Peyer's patch (tissue), 4 donors: ENCODE results near the gene OPCML. TPM values are rescaled to one million over a fixed set of nuclear protein-coding genes. Genes with fewer than 3 reads are reported as not detected.

ENCODE experiments used
- DNase-seq, 3 donors: peaks; one replicate each; pipeline ENCODE4 v3.0.0-alpha.2; 2017 to 2019
- H3K27ac ChIP-seq, 4 donors: fragments of 200-600 bp; sonication (generic); one replicate each; pipeline ENCODE4 v1.5.1; 2016 to 2019
- H3K27me3 ChIP-seq, 2 donors: fragments of 200-600 bp; sonication (generic); one replicate each; pipeline ENCODE4 v1.5.1; 2019
- H3K36me3 ChIP-seq, 3 donors: fragments of 200-600 bp; sonication (generic); one replicate each; pipeline ENCODE4 v1.5.1; 2016 to 2019
- H3K4me1 ChIP-seq, 4 donors: fragments of 200-600 bp; sonication (generic); one replicate each; pipeline ENCODE4 v1.5.1; 2016 to 2019
- H3K4me3 ChIP-seq, 4 donors: fragments of 200-600 bp; sonication (generic); 1 replicate in 3 of 4; 2 replicates in 1 of 4; pipeline ENCODE4 v1.5.1; 2016 to 2019; ENCODE audit warnings: mild to moderate bottlenecking in 1 of 4
- H3K9me3 ChIP-seq, 4 donors: fragments of 200-600 bp; sonication (generic); one replicate each; pipeline ENCODE4 v1.5.1; 2016 to 2019; ENCODE audit warnings: mild to moderate bottlenecking in 1 of 4
- CTCF ChIP-seq, 6 experiments: fragments of 450-650 bp in 4 of 6; fragments of 200-600 bp in 2 of 6; sonication (generic) in 1 of 6; IDR thresholded peaks; one replicate each; pipeline ENCODE4 v1.5.1; 2017 to 2019; ENCODE audit warnings: antibody characterized with exemption in 6 of 6, mild to moderate bottlenecking in 3 of 6, moderate library complexity in 1 of 6
- POLR2A ChIP-seq, 2 donors: fragments of 450-650 bp; IDR thresholded peaks; one replicate each; pipeline ENCODE4 v1.5.1; 2017; ENCODE audit warnings: antibody characterized with exemption in 2 of 2, mild to moderate bottlenecking in 2 of 2, moderate library complexity in 2 of 2
- total RNA-seq, 4 donors: library from RNA; depleted of rRNA; stranded (reverse); fragments of >200 nt; gene quantifications; one replicate each; pipeline ENCODE4 v1.1.0, GENCODE V29; 2016

The OPCML gene
- total RNA-seq, 4 donors from 2014 or later, result not detected

DNA sequence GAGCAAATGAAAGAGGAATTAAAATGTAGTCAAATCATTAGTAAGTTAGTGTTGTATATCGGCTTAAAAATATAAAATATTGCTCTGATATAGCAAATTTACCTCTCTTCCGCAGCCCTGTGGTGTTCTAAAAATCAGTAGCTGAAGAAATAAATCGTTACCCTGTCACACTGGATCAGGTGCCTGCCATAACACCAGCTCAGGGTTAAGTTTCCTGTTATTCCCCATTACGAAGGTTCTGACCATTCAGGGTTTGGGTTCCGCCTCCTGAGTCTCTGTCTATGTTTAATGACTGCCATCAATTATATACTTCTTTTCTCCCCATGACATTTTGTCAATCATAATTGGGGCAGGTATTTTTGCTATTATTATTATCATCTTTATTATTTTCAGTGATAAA, 658.5 kb downstream of the OPCML start:
- no peak for DNase-seq
- Histone ChIP-seq H3K4me1 (no peaks in the 10 kb centered on the region), H3K27me3 (no peaks in the 10 kb centered on the region), H3K4me3 (no peak overlapping the region), H3K9me3 (no peaks in the 10 kb centered on the region), H3K36me3 (no peaks in the 10 kb centered on the region), H3K27ac (no peak overlapping the region)
- no peak for TF ChIP-seq CTCF (IDR thresholded peaks at IDR 0.05)
- no peak for TF ChIP-seq POLR2A (IDR thresholded peaks at IDR 0.05)

DNA sequence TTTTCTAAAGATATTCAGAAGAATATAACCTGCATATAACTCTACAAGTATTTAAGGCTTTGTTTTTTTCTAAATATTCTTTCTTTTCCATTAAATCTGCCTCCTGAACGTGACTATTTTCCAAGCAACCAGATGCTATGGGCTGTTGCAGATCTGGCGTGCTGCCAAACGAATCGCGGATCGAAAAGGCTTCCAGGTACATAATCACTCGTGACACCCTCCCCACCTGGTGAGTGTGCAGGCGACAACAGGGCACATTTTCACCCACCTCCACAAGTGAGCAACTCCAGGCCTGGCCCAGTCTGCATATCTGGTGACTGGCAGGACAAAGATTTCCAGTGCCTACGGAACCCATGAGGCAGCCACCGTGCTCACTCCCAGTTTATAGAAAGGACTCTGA, 660.1 kb downstream of the OPCML start:
- Histone ChIP-seq H3K4me1 (no peaks in the 10 kb centered on the region), H3K27ac (no peak overlapping the region), H3K27me3 (no peaks in the 10 kb centered on the region), H3K4me3 (no peak overlapping the region), H3K9me3 (no peaks in the 10 kb centered on the region), H3K36me3 (no peaks in the 10 kb centered on the region)
- no peak for DNase-seq
- no peak for TF ChIP-seq CTCF (IDR thresholded peaks at IDR 0.05)
- TF ChIP-seq POLR2A (IDR thresholded peaks at IDR 0.05), result no peak

GRCh38 chr11:132866783-132867545, 665.3 kb downstream of the OPCML start:
- DNase-seq, result no peak
- no peak for TF ChIP-seq CTCF (IDR thresholded peaks at IDR 0.05)
- TF ChIP-seq POLR2A (IDR thresholded peaks at IDR 0.05), result no peak

GRCh38 chr11:132865623-132866022, 666.7 kb downstream of the OPCML start:
- no peak for DNase-seq
- Histone ChIP-seq H3K36me3 (no peaks in the 10 kb centered on the region), H3K9me3 (no peaks in the 10 kb centered on the region), H3K4me3 (no peak overlapping the region), H3K27ac (no peak overlapping the region), H3K4me1 (no peaks in the 10 kb centered on the region), H3K27me3 (no peaks in the 10 kb centered on the region)
- TF ChIP-seq POLR2A (IDR thresholded peaks at IDR 0.05) (no peak), CTCF (IDR thresholded peaks at IDR 0.05) (no peak)

More at GRCh38 chr11:132866783-132867545, 665.3 kb downstream of the OPCML start:
- no peaks in the 10 kb centered on the region for H3K27me3 ChIP-seq
- H3K27ac ChIP-seq, result no peak overlapping the region
- H3K4me1 ChIP-seq, result no peaks in the 10 kb centered on the region
- no peaks in the 10 kb centered on the region for H3K9me3 ChIP-seq
- H3K4me3 ChIP-seq, result no peak overlapping the region
- no peaks in the 10 kb centered on the region for H3K36me3 ChIP-seq

GRCh38 chr11:132864811-132865576, 667.3 kb downstream of the OPCML start:
- Histone ChIP-seq H3K36me3 (no peaks in the 10 kb centered on the region), H3K27me3 (no peaks in the 10 kb centered on the region), H3K27ac (no peak overlapping the region), H3K4me3 (no peak overlapping the region), H3K4me1 (no peaks in the 10 kb centered on the region), H3K9me3 (no peaks in the 10 kb centered on the region)
- TF ChIP-seq CTCF (IDR thresholded peaks at IDR 0.05) (no peak), POLR2A (IDR thresholded peaks at IDR 0.05) (no peak)
- no peak for DNase-seq
